ENCODE data around the gene AADAT. TPM values are rescaled to one million over a fixed set of nuclear protein-coding genes. Genes with fewer than 3 reads are reported as not detected.

Gene AADAT
- total and polyA plus RNA-seq, 2 of the 8 experiments (the other 6 are each of a cell fraction or from before 2014, with no cell fraction given): 6.1 to 7.7 TPM

- H3K9me3 ChIP-seq (ENCODE audit: insufficient read depth in 2 of 2, low read depth in 1 of 2, low read length in 1 of 2): peaks cover 0 to 4% of the 10 kb centered on the region in 2 experiments; a peak in 1 of 4 replicates
- ChIA-PET POLR2A (ENCODE audit: partially characterized antibody) (interaction anchor here (0.6 kb wide), 1 partner anchor 31 kb away, joined by 3 read pairs; no protein-coding TSS in a partner anchor), CTCF (ENCODE audit: partially characterized antibody) (interaction anchor here (0.6 to 5.5 kb wide), 5 partner anchors 9 to 1234 kb away, joined by 3 to 94 read pairs (median 4); partner anchors contain the start of gene NEK1)
- no peak overlapping the region for H3K27ac ChIP-seq (ENCODE audit: low read depth, low read length)
- no peaks in the 10 kb centered on the region for H3K79me1 ChIP-seq (ENCODE audit: low read depth, low read length)
- H4K91ac ChIP-seq (replicated peaks; ENCODE audit: insufficient read length, low read length): no peak overlapping the region
- H2BK15ac ChIP-seq (ENCODE audit: low read length): no peak overlapping the region
- no peaks in the 10 kb centered on the region for H3K79me2 ChIP-seq (ENCODE audit: control insufficient read depth in 1 of 2, insufficient read depth in 2 of 2, low read length in 2 of 2)
- H3K27me3 ChIP-seq (replicated peaks in 1 of 4; ENCODE audit: control insufficient read depth in 3 of 4, extremely low read depth in 1 of 4, insufficient read depth in 3 of 4, low read length in 3 of 4): no peaks in the 10 kb centered on the region
- no peak overlapping the region for H4K8ac ChIP-seq (ENCODE audit: extremely low read depth, insufficient read depth, low read length)
- H3K4me3 ChIP-seq (ENCODE audit: extremely low read depth in 1 of 4, insufficient read depth in 2 of 4, low read depth in 3 of 4, low read length in 4 of 4): no peak overlapping the region
- no peak overlapping the region for H2BK20ac ChIP-seq (ENCODE audit: low read length)
- WGBS, 2 experiments (ENCODE audit: extremely low coverage in 1 of 2, insufficient coverage in 1 of 2, insufficient read length in 1 of 2, insufficient replicate concordance in 2 of 2, low coverage in 1 of 2, low lambda C conversion rate in 2 of 2, missing lambda C conversion rate in 1 of 2): 89% methylated on average over 6 of the region's 6 CpGs; no CpG with 5 or more reads in 1 of the 2 experiments
- H4K20me1 ChIP-seq (replicated peaks in 1 of 2; ENCODE audit: control insufficient read depth in 1 of 2, insufficient read depth in 2 of 2, low read length in 2 of 2): no peaks in the 10 kb centered on the region
- H2BK5ac ChIP-seq (ENCODE audit: low read depth, low read length): no peak overlapping the region
- H3K23me2 ChIP-seq (ENCODE audit: low read depth, low read length): no peaks in the 10 kb centered on the region
- H2AFZ ChIP-seq (ENCODE audit: low read length): no peak overlapping the region
- no peak overlapping the region for H3K9ac ChIP-seq (replicated peaks in 1 of 4; ENCODE audit: extremely low read depth in 1 of 4, low read depth in 3 of 4, low read length in 3 of 4)
- H2AK5ac ChIP-seq (ENCODE audit: low read depth, low read length): no peak overlapping the region
- no peak overlapping the region for H3K4ac ChIP-seq (replicated peaks; ENCODE audit: insufficient read length, low read depth, low read length)
- H2BK12ac ChIP-seq (ENCODE audit: low read depth, low read length): no peak overlapping the region
- DNase-seq (ENCODE audit: low read depth in 1 of 2, low spot score in 2 of 2) (no peak), FAIRE-seq (no peak)
- H3K18ac ChIP-seq (ENCODE audit: extremely low read depth, low read length): no peak overlapping the region
- no peaks in the 10 kb centered on the region for H3K36me3 ChIP-seq (ENCODE audit: control insufficient read depth in 2 of 4, insufficient read depth in 4 of 4, low read length in 3 of 4)
- no peaks in the 10 kb centered on the region for H3K4me1 ChIP-seq (replicated peaks in 1 of 4; ENCODE audit: control insufficient read depth in 3 of 4, insufficient read depth in 4 of 4, low read length in 3 of 4)
- H3K4me2 ChIP-seq (ENCODE audit: insufficient read depth in 1 of 2, low read depth in 2 of 2, low read length in 2 of 2): no peak overlapping the region
- H4K5ac ChIP-seq (ENCODE audit: insufficient read length, low read depth, low read length): no peak overlapping the region
- H3K23ac ChIP-seq (ENCODE audit: insufficient read length): no peak overlapping the region
- H2BK120ac ChIP-seq (replicated peaks; ENCODE audit: low read depth, low read length): no peak overlapping the region
- no peak overlapping the region for H3K14ac ChIP-seq (ENCODE audit: insufficient read length)
- H3K56ac ChIP-seq (replicated peaks; ENCODE audit: insufficient read length, low read depth, low read length): no peak overlapping the region
- TF ChIP-seq CREB1 (IDR thresholded peaks at IDR 0.05) (no peak), ATF2 (IDR thresholded peaks at IDR 0.05; ENCODE audit: low read length) (no peak), GTF2F1 (IDR thresholded peaks at IDR 0.05; ENCODE audit: borderline replicate concordance, low read depth, low read length) (no peak), SP1 (IDR thresholded peaks at IDR 0.05; ENCODE audit: low read depth, low read length) (no peak), RFX5 (IDR thresholded peaks at IDR 0.05; ENCODE audit: borderline replicate concordance, low read depth, low read length) (no peak), CBX8 (IDR thresholded peaks at IDR 0.05; ENCODE audit: borderline replicate concordance, low read depth, low read length) (no peak), MAX (IDR thresholded peaks at IDR 0.05) (no peak), SP4 (IDR thresholded peaks at IDR 0.05; ENCODE audit: low read length) (no peak), TAF1 (IDR thresholded peaks at IDR 0.05; ENCODE audit: low read depth, low read length) (no peak), EP300 (IDR thresholded peaks at IDR 0.05; ENCODE audit: borderline replicate concordance in 1 of 2, low read depth in 2 of 2, low read length in 2 of 2) (no peak), MAFK (IDR thresholded peaks at IDR 0.05; ENCODE audit: low read depth, low read length) (no peak), YY1 (IDR thresholded peaks at IDR 0.05; ENCODE audit: low read depth, low read length) (no peak), SRF (IDR thresholded peaks at IDR 0.05; ENCODE audit: low read depth, low read length) (no peak), SUZ12 (IDR thresholded peaks at IDR 0.05; ENCODE audit: low read length) (no peak)
These were observed 40.0 kb downstream of the AADAT start for GRCh38 chr4:170049766-170050165.

All from H1 (cell line).